ENCODE data around the gene SLC9C2.
"Not testable (repeated sequence)": the region's sequence is repeated elsewhere in the genome, so short reads cannot be mapped to it uniquely, and the experiment has no call there.

GRCh38 chr1:173462666-173463065 lies 140.2 kb downstream of the SLC9C2 start:
- not testable (repeated sequence) for TF ChIP-seq CTCF (IDR thresholded peaks at IDR 0.05 in 4 of 5, conservative IDR thresholded peaks at IDR 0.05 in 1 of 5); POLR2A (IDR thresholded peaks at IDR 0.05)
